ENCODE data around the gene TMEM132D. TPM values are rescaled to one million over a fixed set of nuclear protein-coding genes. Genes with fewer than 3 reads are reported as not detected.

The TMEM132D gene
- total RNA-seq, 1 experiment from 2014 or later: not detected

DNA sequence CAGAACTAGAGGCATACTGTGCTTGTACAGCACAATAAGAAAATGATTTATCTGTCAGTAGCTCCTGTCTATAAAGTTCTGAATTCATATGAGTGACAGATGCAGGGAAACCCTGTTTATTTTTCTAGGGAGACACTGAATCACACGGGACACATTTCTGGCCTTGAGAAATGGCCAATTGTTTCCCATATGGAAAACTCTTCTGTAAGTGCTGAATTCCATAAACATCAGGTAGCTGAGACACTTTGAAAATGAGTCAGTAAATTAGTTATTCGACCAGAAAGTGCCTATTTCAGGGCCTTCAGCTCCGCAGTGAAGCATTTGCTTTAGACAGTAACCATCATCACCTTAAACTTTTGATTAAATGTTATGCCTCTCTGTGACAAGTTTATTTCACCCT, 184.4 kb downstream of the TMEM132D start:
- Histone ChIP-seq H3K36me3 (ENCODE audit: insufficient read depth, low read length) (no peaks in the 10 kb centered on the region), H3K9ac (ENCODE audit: low read length) (no peak overlapping the region), H3K9me3 (ENCODE audit: low read length) (0 out of 2 replicates have a peak, but pooled peaks cover 4% of the 10 kb centered on the region), H3K4me1 (ENCODE audit: low read length) (no peaks in the 10 kb centered on the region), H3K27ac (ENCODE audit: low read length) (no peak overlapping the region), H3K4me3 (ENCODE audit: low read length) (no peak overlapping the region), H3K27me3 (ENCODE audit: low read length) (no peaks in the 10 kb centered on the region), H3K79me2 (ENCODE audit: low read length) (no peaks in the 10 kb centered on the region), H3K4me2 (ENCODE audit: low read depth, low read length, poor library complexity, severe bottlenecking) (no peak overlapping the region), H2AFZ (ENCODE audit: low read length) (no peak overlapping the region), H3K9me2 (replicated peaks; ENCODE audit: insufficient read depth, low read length) (no peaks in the 10 kb centered on the region; the same call in 1 of the 2 replicates), H4K20me1 (ENCODE audit: insufficient read depth, low read depth, low read length) (no peaks in the 10 kb centered on the region)
- DNase-seq: no peak

DNA sequence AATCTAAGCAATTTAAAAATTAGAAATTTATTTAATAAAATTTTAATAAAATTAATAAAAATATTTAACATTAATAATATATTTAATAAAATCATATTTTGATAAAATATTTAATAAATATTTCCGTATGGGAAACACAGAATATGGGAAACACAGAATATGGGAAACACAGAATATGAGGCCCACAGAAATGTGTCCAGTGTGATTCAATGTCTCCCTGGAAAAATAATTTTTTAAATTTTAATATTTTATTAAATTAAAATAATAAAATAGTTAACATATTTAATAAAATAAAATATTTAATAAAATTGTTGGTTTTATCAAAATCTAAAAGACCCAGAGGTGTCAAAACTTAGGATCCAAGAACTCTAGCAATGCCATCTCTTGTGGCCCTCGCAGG, 186.4 kb downstream of the TMEM132D start:
- H4K20me1 ChIP-seq (ENCODE audit: insufficient read depth, low read depth, low read length): no peaks in the 10 kb centered on the region
- no peak overlapping the region for H2AFZ ChIP-seq (ENCODE audit: low read length)
- no peak overlapping the region for H3K9ac ChIP-seq (ENCODE audit: low read length)
- no peak overlapping the region for H3K4me3 ChIP-seq (ENCODE audit: low read length)
- H3K4me1 ChIP-seq (ENCODE audit: low read length): no peaks in the 10 kb centered on the region
- no peaks in the 10 kb centered on the region for H3K79me2 ChIP-seq (ENCODE audit: low read length)
- DNase-seq: no peak
- H3K9me2 ChIP-seq (replicated peaks; ENCODE audit: insufficient read depth, low read length): no peaks in the 10 kb centered on the region; the same call in 1 of the 2 replicates
- H3K27ac ChIP-seq (ENCODE audit: low read length): no peak overlapping the region
- no peaks in the 10 kb centered on the region for H3K27me3 ChIP-seq (ENCODE audit: low read length)
- 0 out of 2 replicates have a peak, but pooled peaks cover 8% of the 10 kb centered on the region for H3K9me3 ChIP-seq (ENCODE audit: low read length)
- H3K36me3 ChIP-seq (ENCODE audit: insufficient read depth, low read length): no peaks in the 10 kb centered on the region
- H3K4me2 ChIP-seq (ENCODE audit: low read depth, low read length, poor library complexity, severe bottlenecking): no peak overlapping the region

DNA sequence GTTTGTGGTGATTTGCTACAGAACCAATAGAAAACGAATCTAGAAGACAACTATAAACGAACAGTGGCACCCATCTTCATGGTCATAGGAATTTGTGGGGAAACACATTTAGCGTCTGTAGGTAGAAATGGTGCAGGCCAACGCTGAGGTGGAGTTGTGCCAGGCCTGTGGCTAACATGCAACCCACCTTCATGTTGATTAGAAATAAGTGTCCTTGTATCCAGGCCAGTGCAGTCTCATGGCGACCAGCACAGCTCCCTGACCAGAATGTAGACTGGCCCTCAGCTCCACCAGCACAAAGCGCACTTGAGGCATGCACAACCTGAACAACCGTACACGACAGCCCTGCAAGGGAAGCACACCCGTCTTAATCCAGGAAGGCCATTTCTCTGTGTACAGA, 187.0 kb downstream of the TMEM132D start:
- Histone ChIP-seq H3K9me3 (ENCODE audit: low read length) (0 out of 2 replicates have a peak, but pooled peaks cover 8% of the 10 kb centered on the region), H3K79me2 (ENCODE audit: low read length) (no peaks in the 10 kb centered on the region)

DNA sequence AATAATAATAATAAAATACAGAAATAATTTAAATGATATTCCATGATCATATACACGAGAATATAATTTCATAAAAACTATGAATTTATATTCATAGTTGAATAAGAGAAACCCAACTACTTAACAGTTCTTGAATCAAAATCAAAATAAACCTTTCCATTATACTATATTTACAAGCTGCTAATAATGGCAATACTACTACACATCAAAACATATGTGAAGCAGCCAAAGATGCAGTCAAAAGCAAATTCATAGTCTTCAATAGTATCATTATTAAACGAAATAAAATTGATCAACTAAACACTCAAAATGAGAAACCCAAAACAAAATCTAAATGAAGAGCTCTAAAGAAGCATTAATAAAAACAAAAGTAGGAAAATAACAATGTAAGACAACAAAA, 197.1 kb downstream of the TMEM132D start:
- peaks cover 15% of the 10 kb centered on the region for H3K9me3 ChIP-seq (ENCODE audit: low read length)
- H2AFZ ChIP-seq (ENCODE audit: low read length): no peak overlapping the region
- no peaks in the 10 kb centered on the region for H3K4me1 ChIP-seq (ENCODE audit: low read length)
- DNase-seq: no peak
- no peak overlapping the region for H3K4me2 ChIP-seq (ENCODE audit: low read depth, low read length, poor library complexity, severe bottlenecking)
- no peaks in the 10 kb centered on the region for H3K79me2 ChIP-seq (ENCODE audit: low read length)
- no peaks in the 10 kb centered on the region for H3K9me2 ChIP-seq (replicated peaks; ENCODE audit: insufficient read depth, low read length)
- no peak overlapping the region for H3K4me3 ChIP-seq (ENCODE audit: low read length)
- H3K27me3 ChIP-seq (ENCODE audit: low read length): no peaks in the 10 kb centered on the region
- no peak overlapping the region for H3K9ac ChIP-seq (ENCODE audit: low read length)
- H3K27ac ChIP-seq (ENCODE audit: low read length): no peak overlapping the region
- no peaks in the 10 kb centered on the region for H4K20me1 ChIP-seq (ENCODE audit: insufficient read depth, low read depth, low read length)
- H3K36me3 ChIP-seq (ENCODE audit: insufficient read depth, low read length): no peaks in the 10 kb centered on the region

More for the DNA sequence above, 187.0 kb downstream of the TMEM132D start:
- Histone ChIP-seq H3K9me2 (replicated peaks; ENCODE audit: insufficient read depth, low read length) (no peaks in the 10 kb centered on the region; the same call in 1 of the 2 replicates), H3K27me3 (ENCODE audit: low read length) (no peaks in the 10 kb centered on the region), H3K9ac (ENCODE audit: low read length) (no peak overlapping the region), H2AFZ (ENCODE audit: low read length) (no peak overlapping the region), H3K4me2 (ENCODE audit: low read depth, low read length, poor library complexity, severe bottlenecking) (no peak overlapping the region), H3K27ac (ENCODE audit: low read length) (no peak overlapping the region), H3K4me3 (ENCODE audit: low read length) (no peak overlapping the region), H4K20me1 (ENCODE audit: insufficient read depth, low read depth, low read length) (no peaks in the 10 kb centered on the region), H3K4me1 (ENCODE audit: low read length) (no peaks in the 10 kb centered on the region), H3K36me3 (ENCODE audit: insufficient read depth, low read length) (no peaks in the 10 kb centered on the region)
- no peak for DNase-seq

DNA sequence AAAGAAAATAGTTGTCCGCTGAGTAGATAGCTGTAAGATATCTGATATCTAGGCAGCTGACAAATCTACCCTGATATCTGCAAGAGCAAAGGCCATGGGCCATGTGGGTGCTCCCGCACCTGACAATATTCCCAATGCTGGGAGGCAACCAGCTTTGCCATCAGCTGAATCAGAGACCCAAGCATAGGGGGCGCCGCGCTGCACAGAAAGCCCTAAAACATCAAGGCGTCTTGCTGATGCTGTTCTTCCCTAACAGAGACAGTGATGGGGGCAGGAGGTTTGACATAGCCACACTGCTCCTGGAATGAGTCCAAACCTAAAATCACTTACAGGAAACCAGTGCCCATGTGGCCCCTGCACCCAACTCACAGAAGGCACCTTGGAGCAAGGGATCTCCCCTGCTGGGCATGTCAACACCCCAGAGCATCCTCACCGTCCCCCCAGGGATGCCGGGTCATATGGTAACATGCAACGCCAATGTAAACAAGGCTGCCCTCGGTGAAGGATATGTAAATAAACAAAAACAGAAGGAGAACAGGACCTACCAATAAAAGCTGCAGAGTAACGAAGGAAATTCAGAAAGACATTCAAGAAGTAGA, 199.5 kb downstream of the TMEM132D start:
- no peak overlapping the region for H3K4me2 ChIP-seq (ENCODE audit: low read depth, low read length, poor library complexity, severe bottlenecking)
- H3K9me2 ChIP-seq (replicated peaks; ENCODE audit: insufficient read depth, low read length): no peaks in the 10 kb centered on the region
- H3K4me3 ChIP-seq (ENCODE audit: low read length): no peak overlapping the region
- H3K27me3 ChIP-seq (ENCODE audit: low read length): no peaks in the 10 kb centered on the region
- H2AFZ ChIP-seq (ENCODE audit: low read length): no peak overlapping the region
- no peak overlapping the region for H3K9ac ChIP-seq (ENCODE audit: low read length)
- DNase-seq: no peak
- H3K36me3 ChIP-seq (ENCODE audit: insufficient read depth, low read length): no peaks in the 10 kb centered on the region
- no peaks in the 10 kb centered on the region for H3K4me1 ChIP-seq (ENCODE audit: low read length)
- peaks cover 15% of the 10 kb centered on the region for H3K9me3 ChIP-seq (ENCODE audit: low read length)
- H3K27ac ChIP-seq (ENCODE audit: low read length): no peak overlapping the region
- H4K20me1 ChIP-seq (ENCODE audit: insufficient read depth, low read depth, low read length): no peaks in the 10 kb centered on the region
- no peaks in the 10 kb centered on the region for H3K79me2 ChIP-seq (ENCODE audit: low read length)

DNA sequence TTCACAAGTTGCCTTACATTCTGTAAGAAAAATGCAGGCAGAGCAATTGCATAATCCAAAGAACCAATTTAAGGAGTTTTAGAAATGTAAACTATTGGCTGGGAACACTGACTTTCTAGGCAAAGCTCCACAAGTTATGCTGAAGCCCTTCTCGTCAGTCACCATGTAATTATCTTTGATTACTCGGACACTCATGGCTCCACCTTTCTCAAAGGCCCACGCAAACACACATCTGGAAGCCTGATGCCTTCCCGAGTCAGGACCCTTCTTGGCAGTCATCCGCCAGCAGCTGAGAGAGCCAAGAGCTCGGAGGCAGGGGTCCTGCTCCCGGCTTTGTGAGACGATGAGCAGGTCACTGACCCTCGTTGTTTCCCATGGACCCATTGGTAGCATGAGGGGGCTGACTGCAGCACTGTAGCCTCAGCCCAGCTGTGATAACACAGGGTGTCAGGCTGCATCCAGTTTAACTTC, 202.2 kb downstream of the TMEM132D start:
- H3K9me2 ChIP-seq (replicated peaks; ENCODE audit: insufficient read depth, low read length): no peaks in the 10 kb centered on the region
- H3K4me1 ChIP-seq (ENCODE audit: low read length): no peaks in the 10 kb centered on the region

DNA sequence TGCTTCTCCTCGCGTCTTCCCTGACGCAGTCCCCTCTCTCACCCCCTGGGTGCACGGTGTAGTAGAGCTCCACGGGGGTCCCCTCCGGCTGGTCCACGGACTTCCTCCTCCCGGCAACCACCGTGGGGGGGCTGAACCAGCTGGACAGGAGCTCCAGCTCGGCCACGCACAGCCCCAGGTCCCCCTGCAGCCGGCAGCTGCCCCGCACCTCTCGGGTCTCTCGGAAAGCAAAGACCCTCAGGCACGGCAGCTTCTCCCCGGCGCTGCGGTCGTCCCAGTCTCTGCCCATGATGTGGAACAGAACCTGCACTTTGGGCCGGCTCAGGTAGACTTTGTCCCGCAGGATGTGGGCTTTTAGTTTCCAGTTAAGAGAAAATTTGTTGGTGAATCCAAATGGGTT, 203.8 kb downstream of the TMEM132D start:
- H3K4me1 ChIP-seq (ENCODE audit: low read length): no peaks in the 10 kb centered on the region
- no peak overlapping the region for H3K9ac ChIP-seq (ENCODE audit: low read length)
- H3K9me2 ChIP-seq (replicated peaks; ENCODE audit: insufficient read depth, low read length): no peaks in the 10 kb centered on the region
- H3K79me2 ChIP-seq (ENCODE audit: low read length): no peaks in the 10 kb centered on the region
- no peak for DNase-seq
- no peaks in the 10 kb centered on the region for H3K36me3 ChIP-seq (ENCODE audit: insufficient read depth, low read length)
- H3K9me3 ChIP-seq (ENCODE audit: low read length): peaks cover 10% of the 10 kb centered on the region
- H3K4me3 ChIP-seq (ENCODE audit: low read length): no peak overlapping the region
- H4K20me1 ChIP-seq (ENCODE audit: insufficient read depth, low read depth, low read length): no peaks in the 10 kb centered on the region
- H2AFZ ChIP-seq (ENCODE audit: low read length): no peak overlapping the region
- H3K4me2 ChIP-seq (ENCODE audit: low read depth, low read length, poor library complexity, severe bottlenecking): no peak overlapping the region
- H3K27me3 ChIP-seq (ENCODE audit: low read length): no peaks in the 10 kb centered on the region
- H3K27ac ChIP-seq (ENCODE audit: low read length): no peak overlapping the region

More for the DNA sequence above, 202.2 kb downstream of the TMEM132D start:
- Histone ChIP-seq H3K4me2 (ENCODE audit: low read depth, low read length, poor library complexity, severe bottlenecking) (no peak overlapping the region), H3K9ac (ENCODE audit: low read length) (no peak overlapping the region), H3K79me2 (ENCODE audit: low read length) (no peaks in the 10 kb centered on the region), H3K36me3 (ENCODE audit: insufficient read depth, low read length) (no peaks in the 10 kb centered on the region), H3K4me3 (ENCODE audit: low read length) (no peak overlapping the region), H3K27ac (ENCODE audit: low read length) (no peak overlapping the region), H3K27me3 (ENCODE audit: low read length) (no peaks in the 10 kb centered on the region), H3K9me3 (ENCODE audit: low read length) (peaks cover 10% of the 10 kb centered on the region), H4K20me1 (ENCODE audit: insufficient read depth, low read depth, low read length) (no peaks in the 10 kb centered on the region), H2AFZ (ENCODE audit: low read length) (no peak overlapping the region)
- no peak for DNase-seq

DNA sequence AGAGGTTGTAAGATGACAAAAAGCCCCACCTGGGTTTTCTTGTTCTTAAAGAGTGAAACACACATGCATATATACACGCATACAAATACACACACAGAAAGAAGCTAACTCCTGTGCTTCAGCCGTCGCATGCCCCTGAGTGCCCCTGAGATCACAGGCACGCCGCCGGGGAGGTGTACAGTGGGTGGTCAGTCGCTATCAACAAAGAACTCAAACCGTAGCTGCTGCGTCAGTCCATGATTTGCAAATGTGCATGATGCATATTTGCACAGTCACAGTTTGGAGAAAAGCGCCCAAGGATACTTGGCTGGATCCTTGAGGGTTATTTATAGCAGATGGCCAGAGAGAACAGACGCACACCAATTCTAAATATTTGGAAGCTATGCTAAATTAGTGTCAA, 206.9 kb downstream of the TMEM132D start:
- no peaks in the 10 kb centered on the region for H3K36me3 ChIP-seq (ENCODE audit: insufficient read depth, low read length)
- no peak overlapping the region for H3K4me3 ChIP-seq (ENCODE audit: low read length)
- H3K27ac ChIP-seq (ENCODE audit: low read length): no peak overlapping the region
- no peaks in the 10 kb centered on the region for H3K9me2 ChIP-seq (replicated peaks; ENCODE audit: insufficient read depth, low read length)
- no peaks in the 10 kb centered on the region for H3K79me2 ChIP-seq (ENCODE audit: low read length)
- no peak overlapping the region for H2AFZ ChIP-seq (ENCODE audit: low read length)
- no peaks in the 10 kb centered on the region for H3K27me3 ChIP-seq (ENCODE audit: low read length)
- no peak overlapping the region for H3K9ac ChIP-seq (ENCODE audit: low read length)
- no peaks in the 10 kb centered on the region for H4K20me1 ChIP-seq (ENCODE audit: insufficient read depth, low read depth, low read length)
- 0 out of 2 replicates have a peak, but pooled peaks cover 4% of the 10 kb centered on the region for H3K9me3 ChIP-seq (ENCODE audit: low read length)
- no peaks in the 10 kb centered on the region for H3K4me1 ChIP-seq (ENCODE audit: low read length)
- H3K4me2 ChIP-seq (ENCODE audit: low read depth, low read length, poor library complexity, severe bottlenecking): no peak overlapping the region
- no peak for DNase-seq

Measured in Karpas-422 (cell line).